D341Med (cell line): ENCODE data around the gene CNOT6L.
"Not testable (repeated sequence)": the region's sequence is repeated elsewhere in the genome, so short reads cannot be mapped to it uniquely, and the experiment has no call there.

Experiments
- DNase-seq: peaks from one replicate; pipeline ENCODE4 v3.0.0; 2012; ENCODE audit warnings: low spot score

CNOT6L gene

DNA sequence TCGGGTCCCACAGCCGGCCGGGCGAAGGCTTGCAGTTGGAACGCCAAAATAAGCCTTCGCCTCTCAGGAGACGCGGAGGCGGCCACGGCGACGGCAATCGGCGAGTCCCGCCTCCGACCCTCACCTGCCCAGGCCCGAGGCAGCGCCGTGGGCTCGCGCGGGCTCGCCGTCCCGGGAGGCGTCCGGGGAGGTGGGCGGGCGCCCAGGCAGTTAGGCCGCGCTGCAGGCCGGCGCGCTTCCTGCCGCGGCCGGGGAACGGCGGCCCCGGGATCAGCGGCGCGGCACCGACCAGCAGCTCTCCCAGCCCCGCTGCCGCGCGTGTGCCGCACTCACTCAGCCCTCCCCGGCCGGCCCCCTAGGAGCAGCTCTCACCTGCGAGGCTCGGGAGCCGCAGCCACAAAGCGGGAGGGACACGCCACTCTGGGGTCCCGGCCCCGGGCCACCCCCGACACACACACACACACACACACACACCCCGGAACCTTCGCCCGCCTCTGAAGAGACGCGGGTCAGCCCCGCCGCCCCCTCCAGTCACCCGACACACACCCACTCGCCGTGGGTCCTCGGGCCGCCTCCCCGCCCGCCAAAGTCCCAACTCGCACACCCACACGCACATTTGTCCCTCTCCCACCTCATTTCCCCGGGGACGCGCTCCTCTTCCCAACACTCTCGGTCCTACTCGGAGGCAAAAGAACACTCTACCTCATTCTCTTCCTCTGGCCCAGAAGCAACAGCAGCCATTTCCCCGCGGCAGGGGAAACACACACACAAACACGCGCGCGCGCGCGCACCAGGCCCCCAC lies at the start of gene CNOT6L:
CNOT6L (minus strand) TSS at position 767 of the 802 bp plus-strand sequence; CDS start at position 707, 60 bp downstream.
- DNase-seq: peak; percentile 80

DNA sequence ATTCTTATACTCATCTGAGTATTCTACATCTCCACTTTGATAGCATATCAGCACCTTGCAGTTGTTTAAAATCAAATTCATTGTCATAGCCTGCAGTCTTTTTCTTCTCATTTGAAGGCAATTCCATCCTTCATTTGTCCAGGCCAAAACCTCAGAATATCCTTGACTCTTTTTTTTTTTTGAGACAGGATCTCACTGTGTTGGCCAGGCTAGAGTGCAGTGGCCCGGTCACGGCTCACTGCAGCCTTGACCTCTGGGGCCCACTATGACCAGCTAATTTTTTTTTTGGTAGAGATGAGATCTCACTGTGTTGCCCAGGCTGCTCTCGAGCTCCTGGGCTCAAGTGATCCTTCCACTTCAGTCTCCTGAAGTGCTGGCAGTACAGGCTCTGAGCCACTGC lies 46.1 kb upstream of the CNOT6L start:
- no peak for DNase-seq

DNA sequence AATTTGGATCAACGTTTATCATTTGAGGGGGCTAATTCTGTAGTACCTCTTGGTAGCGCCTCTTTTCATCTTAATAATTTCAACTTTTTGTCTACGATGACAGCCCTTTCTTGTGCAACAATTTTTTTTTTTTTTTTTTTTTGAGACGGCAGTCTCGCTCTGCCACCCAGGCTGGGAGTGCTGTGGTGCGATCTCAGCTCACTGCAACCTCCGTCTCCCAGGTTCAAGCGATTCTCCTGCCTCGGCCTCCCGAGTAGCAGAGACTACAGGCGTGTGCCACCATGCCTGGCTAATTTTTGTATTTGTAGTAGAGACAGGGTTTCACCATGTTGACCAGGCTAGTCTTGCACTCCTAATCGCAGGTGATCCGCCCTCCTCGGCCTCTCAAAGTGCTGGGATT lies 44.2 kb upstream of the CNOT6L start:
- DNase-seq: not testable (repeated sequence)

GRCh38 chr4:77862478-77863216 lies 43.5 kb upstream of the CNOT6L start, which contains the start of gene MRPL1:
TSS of gene MRPL1 (plus strand) at chr4:77862830. CDS start at chr4:77862849, 19 bp downstream.
- DNase-seq: peak; percentile 85

GRCh38 chr4:77861495-77861894 lies 42.3 kb upstream of the CNOT6L start:
- no peak for DNase-seq

DNA sequence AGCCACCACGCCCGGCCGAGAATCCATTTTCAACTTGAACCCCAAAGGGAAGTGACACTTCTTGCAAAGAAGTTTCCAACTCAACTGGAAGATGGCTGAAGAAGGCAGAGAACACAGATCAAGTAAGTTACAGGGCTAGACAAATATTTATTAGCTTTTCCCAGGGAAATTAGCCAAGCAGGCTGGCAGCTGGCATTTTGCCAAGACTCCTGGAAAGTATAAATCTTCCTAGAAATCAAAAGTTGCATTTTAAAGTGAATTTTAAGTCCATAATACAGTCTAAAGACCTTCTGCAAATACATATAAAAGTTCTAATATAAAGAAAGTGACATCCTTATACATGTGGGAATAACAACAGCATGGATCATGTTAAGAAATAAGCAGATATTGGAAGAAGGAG lies 40.1 kb upstream of the CNOT6L start:
- no peak for DNase-seq

GRCh38 chr4:77856152-77856551 lies 37.0 kb upstream of the CNOT6L start:
- no peak for DNase-seq

DNA sequence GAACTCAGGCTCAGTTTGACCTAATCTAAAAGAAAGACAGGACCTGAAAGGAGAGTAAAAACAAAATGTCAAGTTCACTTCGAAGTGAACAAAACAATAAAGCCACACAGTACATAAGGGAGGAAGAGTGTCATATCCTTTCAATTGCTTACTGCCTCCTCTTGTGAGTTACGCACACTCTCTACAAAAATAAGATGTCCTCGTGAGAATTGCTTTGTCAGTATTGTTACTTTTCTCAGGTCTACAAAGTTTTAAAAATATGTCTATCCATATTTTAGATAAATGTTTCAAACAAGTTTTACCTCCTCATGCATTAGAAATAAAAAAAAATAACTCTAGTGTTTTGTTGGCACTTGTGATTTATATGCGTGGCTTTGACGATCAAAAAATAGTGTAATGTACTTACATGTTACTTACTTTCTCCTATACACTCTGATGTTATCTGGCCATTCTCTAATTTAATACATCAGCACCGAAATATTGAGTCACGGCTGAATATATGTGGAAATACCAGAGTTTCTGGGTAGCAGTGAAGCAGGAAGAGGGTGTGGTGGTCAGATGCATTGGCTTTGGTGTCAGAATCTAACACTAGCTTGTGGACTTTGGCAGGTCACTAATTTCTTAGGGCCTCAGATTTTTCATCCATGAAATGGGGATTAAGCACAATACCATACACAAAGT lies 35.4 kb upstream of the CNOT6L start:
- no peak for DNase-seq

DNA sequence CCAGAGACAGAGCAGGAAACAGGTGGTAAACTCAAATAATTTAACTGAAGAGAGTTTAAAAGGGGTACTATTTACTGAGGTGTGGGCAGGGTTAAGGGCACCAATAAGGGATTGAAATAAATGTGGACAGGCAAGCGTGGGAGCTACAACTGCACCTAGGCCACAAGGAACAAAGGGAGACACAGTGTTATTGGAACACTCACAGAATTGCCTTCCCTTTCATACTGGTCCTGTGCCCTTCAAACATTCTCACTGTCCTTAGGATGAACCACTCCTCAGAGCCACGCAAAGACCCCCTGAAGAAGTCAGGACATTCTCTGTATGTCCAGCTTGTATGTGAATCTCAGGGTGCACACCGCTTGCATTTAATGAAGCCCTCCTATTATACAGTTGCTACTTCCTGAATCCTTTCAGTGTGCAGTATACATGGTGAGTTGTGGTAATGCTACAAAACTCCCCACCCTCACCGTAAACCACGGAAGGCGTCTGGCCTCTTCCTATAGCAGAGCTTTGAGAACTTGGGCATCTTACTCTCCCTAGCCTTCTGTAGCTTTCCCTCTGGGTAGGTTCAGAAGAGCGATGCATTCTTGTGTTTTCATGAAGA lies 33.8 kb upstream of the CNOT6L start:
- no peak for DNase-seq

DNA sequence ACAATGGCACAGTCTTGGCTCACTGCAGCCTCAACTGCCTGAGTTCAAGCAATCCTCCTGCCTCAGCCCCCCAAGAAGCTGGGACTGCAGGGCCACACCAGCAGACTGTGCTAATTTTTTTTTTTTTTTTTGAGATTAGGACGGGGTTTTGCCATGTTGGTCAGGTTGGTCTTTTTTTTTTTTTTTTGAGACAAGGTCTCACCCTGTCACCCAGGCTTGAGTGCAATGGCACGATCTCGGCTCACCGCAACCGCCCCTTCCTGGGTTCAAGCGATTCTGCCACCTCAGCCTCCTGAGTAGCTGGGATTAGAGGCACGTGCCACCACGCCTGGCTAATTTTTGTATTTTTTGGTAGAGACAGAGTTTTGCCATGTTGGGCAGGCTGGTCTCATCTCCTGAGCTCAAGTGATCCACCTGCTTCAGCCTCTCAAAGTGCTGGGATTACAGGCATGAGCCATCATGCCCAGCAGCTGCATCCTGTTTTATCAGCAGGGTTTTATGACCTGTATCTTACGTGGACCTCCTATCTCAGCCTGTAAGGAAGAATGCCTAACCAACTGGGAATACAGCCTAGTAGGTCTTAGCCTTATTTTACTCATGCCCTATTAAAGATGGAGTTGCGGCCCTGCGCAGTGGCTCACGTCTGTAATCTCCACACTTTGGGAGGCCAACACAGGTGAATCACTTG lies 30.3 kb upstream of the CNOT6L start:
- DNase-seq: no peak

GRCh38 chr4:77848508-77848907 lies 29.3 kb upstream of the CNOT6L start:
- DNase-seq: no peak

GRCh38 chr4:77845929-77846328 lies 26.8 kb upstream of the CNOT6L start:
- no peak for DNase-seq

DNA sequence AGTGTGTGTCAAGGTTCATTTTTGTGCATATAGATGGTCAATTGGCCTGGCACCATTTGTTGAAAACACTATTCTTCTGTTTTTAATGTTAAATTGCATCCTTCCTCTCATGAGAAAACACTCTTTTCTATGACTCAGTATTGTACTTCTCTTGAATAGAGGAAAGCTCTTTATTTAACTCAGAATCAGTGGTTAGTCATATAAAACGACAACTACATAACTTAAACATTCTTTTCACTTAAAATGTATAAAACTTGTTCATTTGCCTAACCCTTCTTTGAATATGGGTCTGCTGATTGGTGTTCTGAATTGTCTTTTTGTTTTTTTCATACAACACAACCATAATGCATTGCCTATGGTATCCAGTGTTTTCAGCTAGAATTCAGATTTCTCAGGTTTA lies 26.2 kb upstream of the CNOT6L start:
- DNase-seq: no peak

DNA sequence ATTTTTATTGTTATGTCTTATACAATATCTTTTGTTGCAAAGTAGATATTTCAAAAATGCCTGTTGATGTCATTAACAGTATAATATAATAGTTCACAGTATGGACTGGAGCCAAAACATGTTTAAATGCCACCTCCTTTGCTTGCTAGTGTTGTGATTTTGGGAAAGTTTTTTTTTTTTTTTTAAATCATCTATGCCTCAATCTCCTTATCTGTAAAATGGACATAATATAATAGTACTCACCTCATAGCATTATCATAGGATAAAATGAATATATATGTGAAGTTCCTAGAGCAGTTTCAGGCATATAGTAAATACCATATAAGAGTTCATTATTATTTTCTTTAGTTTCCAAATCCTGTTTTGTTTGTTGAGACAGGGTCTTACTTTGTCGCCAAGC lies 25.2 kb upstream of the CNOT6L start:
- DNase-seq: no peak

GRCh38 chr4:77843628-77844027 lies 24.5 kb upstream of the CNOT6L start:
- DNase-seq: no peak

GRCh38 chr4:77834403-77834802 lies 15.2 kb upstream of the CNOT6L start:
- DNase-seq: no peak

DNA sequence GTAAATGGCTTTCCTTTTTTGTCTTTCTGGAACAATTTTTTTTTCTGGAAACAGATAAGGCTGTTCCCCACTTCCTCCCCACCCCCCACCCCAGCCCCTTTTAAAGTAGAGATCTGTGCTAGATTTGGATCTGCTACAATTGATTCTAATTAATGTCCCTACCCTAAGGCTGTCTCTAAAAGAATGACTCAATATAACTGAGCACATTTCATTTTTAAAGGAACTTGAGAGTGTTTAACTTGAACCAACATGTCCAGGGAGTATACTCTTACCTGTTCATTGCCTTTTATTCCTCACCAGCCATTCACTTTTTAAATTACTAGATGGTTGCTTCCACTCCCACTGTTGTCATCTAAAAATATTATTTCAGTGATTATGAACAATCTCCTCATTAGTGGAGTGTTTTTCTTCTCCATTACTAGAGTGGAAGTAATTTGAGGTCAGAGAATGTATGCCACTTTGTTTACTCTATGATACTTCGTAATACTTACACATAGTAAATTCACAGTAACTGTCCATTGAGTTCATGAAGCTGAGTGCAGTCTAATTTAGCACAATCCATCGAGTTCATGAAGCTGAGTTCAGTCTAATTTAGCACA lies 14.1 kb upstream of the CNOT6L start:
- DNase-seq: no peak

GRCh38 chr4:77827343-77827742 lies 8.2 kb upstream of the CNOT6L start:
- no peak for DNase-seq

DNA sequence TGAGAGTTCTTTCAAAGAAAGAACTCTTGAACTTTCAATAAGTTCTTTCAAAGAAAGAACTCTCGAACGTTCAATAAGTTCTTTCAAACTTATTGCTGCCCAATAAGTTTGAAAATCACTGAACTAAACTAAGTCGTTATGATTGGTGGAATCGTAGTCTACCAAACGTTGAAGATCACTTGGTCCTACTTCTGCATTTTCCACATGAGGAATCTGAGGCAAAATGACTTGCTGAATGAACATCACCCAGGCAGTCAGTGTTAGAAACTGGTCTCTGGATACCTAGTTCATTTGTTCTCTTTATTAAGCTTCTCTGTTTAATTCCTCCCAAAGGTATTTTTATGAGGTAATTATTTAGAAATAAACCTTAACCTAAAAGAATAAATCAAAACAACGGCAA lies 7.1 kb upstream of the CNOT6L start:
- no peak for DNase-seq

DNA sequence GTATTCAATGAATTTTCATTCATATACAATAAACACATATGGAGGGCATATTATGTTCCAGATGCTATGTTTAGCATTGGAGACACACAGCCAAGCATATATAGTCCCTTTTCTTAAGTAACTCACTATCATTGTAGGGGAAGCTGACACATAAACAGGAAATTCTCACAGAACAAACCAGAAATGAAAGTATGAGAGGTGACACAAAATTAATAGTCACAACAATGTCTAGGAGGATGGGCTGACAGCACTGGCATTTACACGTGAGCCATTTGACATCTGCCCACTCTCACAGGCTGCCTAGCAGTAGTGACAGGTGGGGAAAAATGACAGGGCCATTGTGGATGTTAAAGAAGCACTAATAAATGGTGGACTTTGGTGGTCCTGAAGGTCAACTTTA lies 2.6 kb upstream of the CNOT6L start:
- DNase-seq: no peak
